Measurements from ENCODE around the gene TBC1D7. TPM values are rescaled to one million over a fixed set of nuclear protein-coding genes. Genes with fewer than 3 reads are reported as not detected.

Gene TBC1D7
- total RNA-seq, 1 donor from 2014 or later, result 28.7 TPM

GRCh38 chr6:13355043-13355945, 27.0 kb upstream of the TBC1D7 start:
- Mint-ChIP-seq H3K36me3 (no peaks in the 10 kb centered on the region), H3K4me3 (no peak overlapping the region), H3K9me3 (no peaks in the 10 kb centered on the region), H3K4me1 (ENCODE audit: unreplicated experiment) (peaks cover 23% of the 10 kb centered on the region), H3K27me3 (no peaks in the 10 kb centered on the region), H3K27ac (peak overlapping the region; percentile 46)
- TF ChIP-seq CTCF (conservative IDR thresholded peaks at IDR 0.05), result no peak
- DNase-seq (ENCODE audit: extremely low spot score, unreplicated experiment), result no peak

DNA sequence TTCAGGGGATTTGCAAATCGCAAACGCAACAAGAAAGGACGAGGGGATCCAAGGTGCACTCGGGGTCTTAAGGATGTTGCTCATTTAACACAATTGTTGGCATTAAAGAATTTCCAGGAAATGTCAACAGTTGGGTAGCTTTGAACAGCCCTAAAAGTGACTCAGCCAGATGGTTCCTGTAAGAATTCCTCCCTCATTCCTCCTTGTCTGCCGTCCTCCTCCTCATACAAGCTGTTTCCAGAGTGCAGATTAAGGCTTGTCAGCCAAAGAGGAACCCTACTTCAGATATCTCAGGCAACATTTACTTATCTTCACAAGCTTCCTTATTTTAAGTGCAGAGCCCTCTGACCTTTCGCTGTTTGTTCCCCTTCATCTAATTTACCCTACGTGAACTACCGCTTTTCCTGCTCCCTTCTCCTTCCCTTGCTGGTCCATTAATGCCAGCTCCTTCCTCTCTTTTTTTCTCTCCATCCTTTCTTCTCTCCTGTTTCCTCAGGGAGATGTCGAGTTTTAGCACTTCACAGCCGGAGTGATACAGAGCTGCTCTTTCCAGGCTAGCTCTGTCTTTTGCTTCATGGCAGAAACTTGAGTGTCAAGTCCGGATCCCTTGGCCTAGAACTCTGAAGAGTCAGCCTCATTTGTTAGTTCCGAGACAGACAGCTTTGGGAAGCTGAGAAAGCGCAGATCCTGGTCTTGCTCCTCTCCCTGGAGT, 26.1 kb upstream of the TBC1D7 start:
- Mint-ChIP-seq H3K4me3 (no peak overlapping the region), H3K4me1 (ENCODE audit: unreplicated experiment) (peaks cover 23% of the 10 kb centered on the region), H3K36me3 (no peaks in the 10 kb centered on the region), H3K27me3 (no peaks in the 10 kb centered on the region), H3K27ac (no peak overlapping the region), H3K9me3 (no peaks in the 10 kb centered on the region)
- TF ChIP-seq CTCF (conservative IDR thresholded peaks at IDR 0.05), result no peak
- DNase-seq (ENCODE audit: extremely low spot score, unreplicated experiment), result no peak

- Mint-ChIP-seq H3K9me3 (no peaks in the 10 kb centered on the region), H3K4me3 (no peak overlapping the region), H3K4me1 (ENCODE audit: unreplicated experiment) (peaks cover 23% of the 10 kb centered on the region), H3K27me3 (no peaks in the 10 kb centered on the region), H3K36me3 (no peaks in the 10 kb centered on the region), H3K27ac (no peak overlapping the region)
- DNase-seq (ENCODE audit: extremely low spot score, unreplicated experiment), result no peak
- no peak for TF ChIP-seq CTCF (conservative IDR thresholded peaks at IDR 0.05)
Observed at GRCh38 chr6:13352165-13352564, 23.8 kb upstream of the TBC1D7 start.

DNA sequence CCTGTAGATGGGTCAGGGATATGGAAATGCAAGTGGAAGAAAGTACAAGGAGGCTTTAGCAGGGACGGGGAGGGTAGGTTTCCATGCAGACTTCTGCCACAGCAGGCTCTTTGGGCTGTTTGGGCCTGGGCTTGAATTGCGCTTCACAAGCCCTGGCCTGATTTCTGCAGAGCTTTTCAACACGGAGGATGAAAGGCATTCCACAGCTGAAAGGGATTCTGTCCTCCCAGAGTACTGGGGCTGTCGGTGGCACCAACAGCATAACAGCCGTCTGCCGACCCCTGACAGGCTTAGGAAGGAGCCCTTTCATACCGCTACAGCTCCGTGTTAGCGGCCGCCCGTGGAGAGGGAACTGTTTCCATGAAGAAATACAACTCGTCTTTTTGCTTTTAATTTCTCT, 22.9 kb upstream of the TBC1D7 start:
- DNase-seq (ENCODE audit: extremely low spot score, unreplicated experiment), result no peak
- Mint-ChIP-seq H3K4me3 (no peak overlapping the region), H3K36me3 (no peaks in the 10 kb centered on the region), H3K27ac (no peak overlapping the region), H3K9me3 (no peaks in the 10 kb centered on the region), H3K4me1 (ENCODE audit: unreplicated experiment) (peaks cover 23% of the 10 kb centered on the region), H3K27me3 (no peaks in the 10 kb centered on the region)
- no peak for TF ChIP-seq CTCF (conservative IDR thresholded peaks at IDR 0.05)

GRCh38 chr6:13349811-13350506, 21.6 kb upstream of the TBC1D7 start:
- Mint-ChIP-seq H3K27ac (no peak overlapping the region), H3K4me1 (ENCODE audit: unreplicated experiment) (peaks cover 15% of the 10 kb centered on the region), H3K36me3 (no peaks in the 10 kb centered on the region), H3K4me3 (no peak overlapping the region), H3K9me3 (no peaks in the 10 kb centered on the region), H3K27me3 (no peaks in the 10 kb centered on the region)
- no peak for TF ChIP-seq CTCF (conservative IDR thresholded peaks at IDR 0.05)
- no peak for DNase-seq (ENCODE audit: extremely low spot score, unreplicated experiment)

All from type B pancreatic cell (in vitro differentiated cells).